Frontal cortex (tissue), 4 donors: Measurements from ENCODE around the gene RPUSD2. TPM values are rescaled to one million over a fixed set of nuclear protein-coding genes. Genes with fewer than 3 reads are reported as not detected.
A peak's percentile ranks its signal among the peaks of the same experiment; 100 is the strongest.

Source experiments
- DNase-seq, 2 donors: peaks; one replicate each; pipeline ENCODE4 v3.0.0; 2012; ENCODE audit warnings: low spot score in 2 of 2
- FAIRE-seq: peaks from 2 replicates; lab custom pipeline; 2012; peaks lifted over from hg19 to GRCh38; lab: Jason Lieb, UNC
- total RNA-seq: library from RNA; depleted of rRNA; stranded (reverse); fragments of >200 nt; gene quantifications from one replicate; pipeline ENCODE4 v1.2.3, GENCODE V29; 2014
- donor health status: control.
- donor health status: control.
- donor health status: control.

RPUSD2 gene, protein sequence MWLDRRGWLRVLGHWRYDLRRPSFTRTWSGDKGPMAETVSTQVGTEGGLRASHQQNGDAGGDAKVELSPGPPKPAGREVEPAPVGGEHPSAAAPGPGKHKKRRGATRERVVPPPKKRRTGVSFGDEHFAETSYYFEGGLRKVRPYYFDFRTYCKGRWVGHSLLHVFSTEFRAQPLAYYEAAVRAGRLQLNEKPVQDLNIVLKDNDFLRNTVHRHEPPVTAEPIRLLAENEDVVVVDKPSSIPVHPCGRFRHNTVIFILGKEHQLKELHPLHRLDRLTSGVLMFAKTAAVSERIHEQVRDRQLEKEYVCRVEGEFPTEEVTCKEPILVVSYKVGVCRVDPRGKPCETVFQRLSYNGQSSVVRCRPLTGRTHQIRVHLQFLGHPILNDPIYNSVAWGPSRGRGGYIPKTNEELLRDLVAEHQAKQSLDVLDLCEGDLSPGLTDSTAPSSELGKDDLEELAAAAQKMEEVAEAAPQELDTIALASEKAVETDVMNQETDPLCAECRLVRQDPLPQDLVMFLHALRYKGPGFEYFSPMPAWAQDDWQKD
- total RNA-seq = 15.9 TPM

DNA sequence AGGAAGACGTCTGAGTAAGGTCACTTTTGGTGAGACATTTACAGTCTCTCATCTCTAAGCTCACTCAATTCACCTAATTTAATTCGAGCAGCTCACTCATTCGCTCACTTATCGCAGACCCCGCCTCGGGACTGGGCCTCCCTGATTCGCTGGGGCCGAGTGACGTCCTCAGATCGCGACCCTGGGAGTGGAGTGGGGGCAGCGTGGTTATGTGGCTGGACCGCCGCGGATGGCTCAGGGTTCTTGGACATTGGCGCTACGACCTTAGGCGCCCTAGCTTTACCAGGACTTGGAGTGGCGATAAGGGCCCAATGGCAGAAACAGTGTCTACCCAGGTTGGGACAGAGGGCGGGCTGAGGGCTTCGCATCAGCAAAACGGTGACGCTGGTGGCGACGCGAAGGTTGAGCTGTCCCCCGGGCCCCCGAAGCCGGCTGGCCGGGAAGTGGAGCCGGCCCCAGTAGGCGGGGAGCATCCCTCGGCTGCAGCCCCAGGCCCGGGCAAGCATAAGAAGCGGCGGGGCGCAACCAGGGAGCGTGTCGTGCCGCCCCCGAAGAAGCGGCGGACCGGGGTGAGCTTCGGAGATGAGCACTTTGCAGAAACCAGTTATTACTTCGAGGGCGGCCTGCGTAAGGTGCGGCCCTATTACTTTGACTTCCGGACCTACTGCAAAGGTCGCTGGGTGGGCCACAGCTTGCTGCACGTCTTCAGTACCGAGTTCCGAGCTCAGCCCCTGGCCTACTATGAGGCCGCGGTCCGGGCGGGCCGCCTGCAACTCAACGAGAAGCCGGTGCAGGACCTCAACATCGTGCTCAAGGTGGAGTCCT lies at the start of gene RPUSD2:
Gene RPUSD2, plus strand, starts transcription at position 171 of the 825 bp plus-strand sequence. Its CDS starts 39 bp downstream, at position 210.
- FAIRE-seq (no peak), DNase-seq (peak; percentile 86 to 91)

DNA sequence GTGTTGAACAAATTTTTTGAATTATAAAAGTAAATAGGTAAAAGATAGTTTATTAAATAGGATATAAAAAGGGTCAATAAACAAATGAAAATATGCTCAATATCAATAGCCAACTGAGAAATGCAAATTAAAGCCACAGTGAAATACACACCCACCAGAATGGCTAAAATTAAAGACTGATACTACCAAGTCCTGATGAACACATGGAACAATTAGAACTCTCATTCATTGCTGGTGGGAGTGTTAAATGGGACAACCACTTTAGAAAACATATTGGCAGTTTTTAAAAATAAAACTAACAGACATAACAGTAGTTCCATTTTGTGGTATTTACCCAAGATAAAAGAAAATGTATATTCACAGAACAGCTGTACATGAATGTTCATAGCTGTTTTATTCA lies 45.5 kb upstream of the RPUSD2 start:
- no peak for FAIRE-seq
- no peak for DNase-seq

DNA sequence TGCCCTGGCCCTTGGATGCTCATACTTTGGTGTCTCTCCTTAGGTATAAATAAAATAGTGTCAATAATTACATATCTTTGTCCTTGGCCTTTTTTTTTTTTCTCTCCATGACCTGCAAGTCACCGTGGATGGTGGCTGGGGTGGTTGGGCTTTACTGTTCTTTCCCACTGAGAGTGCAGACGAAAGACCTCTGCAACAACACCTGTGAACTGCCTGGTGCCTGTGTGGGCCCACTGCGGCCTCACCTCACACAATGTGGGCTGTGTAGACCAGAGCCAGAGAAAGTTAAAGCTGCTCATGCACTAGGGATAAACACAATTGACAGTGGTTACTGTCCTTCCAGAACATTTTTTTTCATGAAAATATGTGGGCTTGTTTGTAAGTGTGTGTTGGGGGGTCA lies 43.2 kb upstream of the RPUSD2 start:
- no peak for DNase-seq
- no peak for FAIRE-seq

DNA sequence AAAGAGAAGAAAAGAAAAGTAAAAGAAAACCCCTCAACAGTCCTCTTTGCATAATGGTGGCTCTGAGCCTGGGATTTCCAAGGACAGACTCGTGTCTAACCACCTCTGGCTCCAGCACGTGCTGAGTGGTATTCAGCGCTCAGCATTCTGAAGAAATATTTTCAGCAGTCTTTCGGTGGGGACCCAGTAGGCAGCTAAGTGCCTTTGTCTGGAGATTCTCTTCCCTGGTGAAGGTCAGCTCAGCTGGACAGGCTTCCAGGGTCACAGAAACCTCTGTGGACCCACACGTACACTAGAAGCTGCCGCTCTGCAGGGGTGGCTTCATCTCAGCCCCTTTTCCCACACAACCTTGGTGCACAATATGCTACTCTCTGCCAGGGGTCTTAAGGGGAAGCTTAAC lies 40.3 kb upstream of the RPUSD2 start:
- FAIRE-seq = no peak
- no peak for DNase-seq

DNA sequence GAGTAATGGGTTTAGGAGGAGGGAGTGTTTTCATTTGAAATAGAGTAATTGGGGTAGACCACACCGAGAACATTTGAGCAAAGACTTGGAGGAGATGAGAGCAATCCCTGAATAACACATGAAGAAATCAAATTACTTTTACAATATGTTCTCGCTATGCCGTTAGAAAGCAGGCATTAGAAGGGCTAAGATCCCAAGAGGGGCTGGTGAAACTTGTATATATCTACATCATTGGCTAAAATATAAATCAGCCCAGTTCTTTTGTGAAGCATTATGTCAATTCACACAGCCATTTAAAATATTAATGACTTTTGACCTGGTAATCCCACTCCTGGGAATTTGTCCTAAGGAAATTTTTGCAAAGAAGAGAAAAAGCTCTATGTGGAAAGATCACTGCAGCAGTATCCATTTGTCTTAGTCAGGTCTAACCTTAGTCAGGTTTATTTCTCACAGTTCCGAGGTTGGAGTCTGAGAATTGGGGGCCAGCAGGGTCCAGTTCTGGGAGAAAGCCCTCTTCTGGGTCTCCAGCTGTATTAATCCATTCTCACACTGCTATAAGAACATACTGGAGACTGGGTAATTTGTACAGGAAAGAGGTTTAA lies 35.2 kb upstream of the RPUSD2 start:
- DNase-seq (no peak), FAIRE-seq (no peak)

DNA sequence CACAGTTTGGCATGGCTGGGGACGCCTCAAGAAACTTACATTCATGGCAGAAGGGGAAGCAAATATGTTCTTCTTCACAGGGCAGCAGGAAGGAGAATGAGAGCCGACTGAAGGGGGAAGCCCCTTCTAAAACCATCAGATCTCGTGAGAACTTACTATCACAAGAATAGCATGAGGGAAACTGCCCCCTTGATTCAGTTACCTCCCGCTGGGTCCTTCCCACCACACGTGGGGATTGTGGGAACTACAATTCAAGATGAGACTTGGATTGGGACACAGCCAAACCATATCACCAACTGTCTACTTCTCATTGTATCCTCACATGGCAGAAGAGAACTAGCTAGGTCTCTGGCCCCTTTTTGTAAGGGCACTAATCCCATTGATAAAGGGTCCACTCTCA lies 34.7 kb upstream of the RPUSD2 start:
- DNase-seq (no peak), FAIRE-seq (no peak)

DNA sequence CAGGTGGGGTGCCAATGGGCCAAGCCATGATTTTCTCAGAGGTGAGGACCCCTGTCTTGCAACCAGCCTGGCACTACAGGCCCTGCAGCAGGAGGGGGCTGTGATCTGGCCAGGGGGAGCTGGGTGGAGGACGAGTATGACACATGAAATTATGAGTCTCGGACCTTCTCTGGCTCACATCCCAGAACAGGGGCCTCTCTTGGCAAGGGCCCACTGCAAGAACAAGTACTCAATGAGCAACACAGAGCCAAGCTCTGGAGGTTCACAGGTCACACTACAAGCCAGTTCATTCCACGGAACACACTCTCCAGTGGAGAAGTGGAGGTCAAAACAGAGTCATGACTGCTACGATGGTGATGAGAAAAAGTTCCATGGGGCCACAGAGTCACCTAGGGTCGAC lies 32.6 kb upstream of the RPUSD2 start:
- FAIRE-seq (no peak), DNase-seq (no peak)

DNA sequence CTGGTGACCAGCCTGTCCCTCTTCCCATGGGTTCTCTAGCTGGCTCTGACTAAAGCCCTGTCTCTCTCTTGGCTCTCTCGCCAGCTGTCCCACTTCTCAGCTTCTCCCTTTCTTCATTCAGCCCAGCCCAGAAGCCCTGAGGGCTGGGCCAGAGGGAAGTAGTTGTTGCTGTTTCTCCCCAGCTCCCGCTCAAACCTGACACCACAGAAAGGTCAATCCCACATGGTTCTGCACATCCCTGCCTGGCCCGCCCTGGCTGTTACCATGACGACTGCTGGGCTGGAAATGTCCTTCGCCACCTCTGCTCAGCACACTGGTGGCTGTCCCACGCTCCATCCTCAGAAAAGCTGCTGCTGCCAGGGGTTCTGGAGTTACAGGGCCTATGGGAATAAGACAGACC lies 30.1 kb upstream of the RPUSD2 start:
- no peak for FAIRE-seq

DNA sequence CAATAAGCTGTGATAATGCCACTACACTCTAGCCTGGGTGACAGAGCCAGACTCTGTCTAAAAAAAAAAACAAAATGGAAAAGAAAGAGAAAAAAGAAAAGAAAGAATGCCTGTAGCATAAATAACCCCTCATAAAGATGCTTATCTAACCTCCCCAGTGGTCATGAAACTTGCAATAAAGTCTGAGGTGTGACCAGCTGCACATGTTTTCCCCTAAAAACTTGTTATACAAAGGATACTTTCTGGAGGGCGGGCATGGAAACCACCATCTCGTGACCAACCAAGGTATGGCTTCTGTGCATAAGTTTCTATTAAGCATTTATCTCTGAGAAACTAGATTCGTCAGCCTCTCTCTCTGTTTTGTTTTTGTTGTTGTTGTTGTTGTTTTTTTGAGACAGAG lies 26.0 kb upstream of the RPUSD2 start:
- FAIRE-seq = no peak
- DNase-seq = no peak

More for the DNA sequence above, 30.1 kb upstream of the RPUSD2 start:
- DNase-seq = peak in 1 of 2 donors; percentile 21

DNA sequence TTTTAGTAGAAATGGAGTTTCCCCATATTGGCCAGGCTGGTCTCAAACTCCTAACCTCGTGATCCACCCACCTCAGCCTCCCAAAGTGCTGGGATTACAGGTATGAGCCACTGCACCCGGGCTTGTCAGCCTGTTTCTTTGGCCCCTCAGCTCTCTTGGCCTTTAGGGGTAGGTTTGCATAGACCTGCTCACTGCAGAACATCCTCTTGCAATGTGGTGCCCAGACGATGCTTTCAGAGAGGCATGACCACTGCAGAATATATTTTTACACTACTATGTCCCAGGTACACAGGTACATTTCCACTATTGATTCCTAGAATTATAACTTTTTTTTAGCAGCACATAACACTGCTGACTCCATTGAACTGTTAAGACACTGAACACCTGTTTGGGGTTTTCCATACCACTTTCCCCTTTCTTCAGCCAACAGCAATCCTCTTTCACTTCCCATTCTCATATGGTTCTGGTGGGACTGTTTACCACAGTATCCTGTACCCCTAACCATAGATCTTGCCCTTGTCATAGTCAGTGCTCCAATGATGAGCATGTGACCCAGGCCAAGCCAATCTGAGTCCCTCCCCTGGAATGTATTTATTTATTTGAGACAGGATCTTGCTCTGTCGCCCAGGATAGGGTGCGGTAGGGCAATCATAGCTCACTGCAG lies 25.3 kb upstream of the RPUSD2 start:
- no peak for DNase-seq
- FAIRE-seq = no peak

DNA sequence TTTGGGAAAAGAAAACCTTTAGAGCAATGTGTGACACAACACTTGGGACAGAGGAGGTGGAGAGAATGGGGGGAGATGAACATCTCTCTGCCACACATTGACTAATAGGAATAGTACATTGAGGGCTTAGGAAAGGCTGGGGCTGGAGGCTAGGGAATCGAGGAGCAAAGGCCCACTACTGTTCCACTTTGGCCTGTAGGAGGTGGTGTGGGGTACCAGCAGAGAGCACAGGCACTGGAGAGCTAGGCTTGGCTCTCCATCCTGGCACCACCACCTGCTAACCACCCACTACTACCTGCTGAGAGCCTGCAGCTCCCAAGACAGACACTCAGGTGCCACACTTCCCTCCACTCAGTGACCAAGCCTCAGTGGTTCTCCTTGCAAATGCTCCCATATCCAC lies 23.6 kb upstream of the RPUSD2 start:
- no peak for FAIRE-seq
- DNase-seq = no peak

DNA sequence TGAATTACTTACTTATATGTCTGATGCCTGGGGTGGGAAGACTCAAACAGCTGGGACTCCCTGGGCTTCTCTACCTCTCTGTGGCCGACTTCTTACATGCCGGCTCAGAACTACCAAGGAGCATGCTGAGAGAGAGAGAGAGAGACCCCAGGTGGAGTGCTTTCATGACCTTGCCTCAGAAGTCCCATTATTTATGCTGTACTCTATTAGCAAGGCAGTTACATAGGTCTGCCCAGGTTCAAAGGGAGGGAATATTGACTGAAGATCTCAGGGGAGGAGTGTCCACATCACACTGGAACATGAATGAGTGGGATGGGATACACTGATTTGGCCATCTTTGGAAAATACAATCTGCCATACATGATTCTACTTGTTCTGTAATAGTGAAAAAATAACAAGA lies 20.5 kb upstream of the RPUSD2 start:
- FAIRE-seq = no peak
- no peak for DNase-seq

DNA sequence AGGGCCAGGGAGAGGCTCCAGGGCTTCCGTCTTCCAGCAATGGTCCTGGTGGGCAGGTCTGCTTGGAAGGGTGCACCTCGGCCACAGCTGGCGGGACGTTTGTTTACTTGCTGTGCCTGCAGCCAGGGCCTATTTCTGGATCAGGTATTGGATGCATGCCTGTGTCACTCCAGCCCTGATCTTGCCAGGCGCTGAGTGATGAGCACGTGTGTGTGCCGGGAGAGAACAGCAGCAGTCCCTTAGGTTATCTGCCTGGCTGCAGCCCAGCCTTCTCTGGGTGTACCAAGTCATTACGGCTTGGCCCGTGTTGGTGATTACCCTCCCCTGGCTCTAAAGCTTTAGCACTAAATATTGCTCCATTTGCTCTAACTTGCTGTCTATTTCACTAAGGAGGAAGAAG lies 19.2 kb upstream of the RPUSD2 start:
- no peak for DNase-seq
- FAIRE-seq = no peak

DNA sequence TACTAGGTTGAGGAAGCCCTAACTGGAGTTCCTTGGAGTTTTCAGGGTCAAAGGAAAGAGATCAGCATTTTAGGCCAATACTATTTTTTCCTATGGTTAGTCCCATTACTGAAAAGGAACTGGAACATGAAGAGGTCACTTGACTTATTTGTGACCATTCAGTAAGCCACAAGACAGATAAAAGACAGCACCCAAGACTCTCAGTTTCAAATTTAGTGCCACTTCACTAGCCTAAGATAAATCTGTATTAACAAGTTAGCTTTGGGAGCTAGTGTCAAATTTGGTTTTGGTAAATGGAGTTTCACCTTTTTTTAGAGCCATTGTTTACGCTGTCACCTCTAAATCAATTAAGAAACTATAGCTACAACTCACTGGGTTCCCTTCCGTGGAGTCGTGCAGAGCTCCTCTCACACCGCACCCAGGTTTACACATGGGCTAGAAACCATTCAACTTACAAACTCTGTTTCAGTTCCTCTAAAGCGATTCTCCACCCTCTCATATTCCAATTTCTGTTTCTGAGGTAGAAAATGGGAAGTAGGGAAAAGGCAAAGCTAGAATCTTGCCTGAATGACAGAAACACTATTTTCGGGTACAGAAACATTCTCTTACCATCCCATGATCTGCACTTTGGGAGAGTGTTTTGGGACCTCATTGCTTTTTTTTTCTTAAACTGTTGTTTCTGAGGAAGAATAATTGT lies 18.6 kb upstream of the RPUSD2 start:
- DNase-seq (no peak), FAIRE-seq (no peak)

DNA sequence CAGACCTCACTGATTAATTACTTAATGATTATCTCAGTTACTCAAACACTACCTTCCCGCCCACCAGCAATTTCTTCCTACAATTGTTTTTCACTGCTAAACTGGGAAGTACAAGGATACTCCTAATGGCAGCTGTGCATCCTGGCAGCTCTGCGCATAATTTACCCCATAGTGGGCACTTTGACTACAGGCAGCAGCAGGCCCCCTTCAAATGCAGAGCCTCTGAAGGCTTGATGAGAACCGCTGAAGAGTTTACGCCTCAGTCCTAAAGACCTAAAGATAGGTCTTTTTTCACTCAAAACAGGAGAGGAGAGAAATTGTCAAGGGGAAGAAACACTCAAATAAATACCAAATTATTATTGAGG lies 15.0 kb upstream of the RPUSD2 start:
- FAIRE-seq (no peak), DNase-seq (no peak)

DNA sequence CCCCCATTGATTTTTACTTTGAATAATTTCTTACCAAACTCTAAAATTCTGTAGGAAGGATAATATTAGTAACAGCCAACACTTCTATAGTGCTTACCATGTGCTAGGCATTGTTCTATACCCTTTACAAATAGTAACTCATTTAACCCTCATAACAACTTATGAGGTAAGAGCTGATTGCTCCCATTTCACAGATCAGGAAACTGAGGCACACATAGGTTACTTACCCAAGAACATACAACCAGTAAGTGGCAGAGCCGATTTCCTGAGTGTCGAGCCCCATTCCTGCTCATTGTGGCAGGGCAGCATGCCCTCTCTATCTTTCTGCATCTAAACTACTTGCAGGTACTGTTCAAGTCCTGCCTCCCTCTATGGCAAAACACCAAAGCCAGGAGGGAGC lies 13.2 kb upstream of the RPUSD2 start:
- DNase-seq (no peak), FAIRE-seq (no peak)

DNA sequence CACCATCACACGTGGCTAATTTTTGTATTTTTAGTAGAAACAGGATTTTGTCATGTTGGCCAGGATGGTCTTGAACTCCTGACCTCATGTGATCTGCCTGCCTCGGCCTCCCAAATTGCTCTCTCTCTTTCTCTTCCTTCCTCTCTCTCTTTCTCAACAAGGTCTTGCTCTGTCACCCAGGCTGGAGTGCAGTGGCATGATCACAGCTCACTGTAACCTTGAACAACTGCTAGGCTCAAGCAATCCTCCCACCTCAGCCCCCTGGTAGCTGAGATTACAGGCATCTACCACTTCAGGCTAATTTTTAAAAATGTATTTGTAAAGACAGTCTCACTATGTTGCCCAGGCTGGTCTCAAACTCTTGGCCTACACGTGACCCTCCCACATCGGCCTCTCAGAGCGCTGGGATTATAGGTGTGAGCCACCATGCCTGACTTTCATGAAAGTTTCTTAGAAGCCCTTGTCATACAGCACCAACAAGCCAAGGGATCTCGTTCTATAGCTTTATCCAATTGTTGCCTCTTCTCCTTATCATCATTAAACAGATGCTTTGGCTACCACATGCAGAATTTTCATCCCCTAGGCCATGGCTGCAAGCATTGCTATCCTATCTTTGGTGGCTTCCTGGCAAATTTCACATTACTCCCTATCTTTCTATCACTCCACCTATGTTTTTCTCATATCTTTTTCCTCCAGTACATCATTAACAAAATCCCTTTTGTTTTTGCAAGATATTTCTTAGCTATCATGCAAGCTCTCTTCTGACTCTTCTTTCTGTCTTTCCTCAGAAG lies 10.0 kb upstream of the RPUSD2 start:
- DNase-seq (no peak), FAIRE-seq (no peak)

DNA sequence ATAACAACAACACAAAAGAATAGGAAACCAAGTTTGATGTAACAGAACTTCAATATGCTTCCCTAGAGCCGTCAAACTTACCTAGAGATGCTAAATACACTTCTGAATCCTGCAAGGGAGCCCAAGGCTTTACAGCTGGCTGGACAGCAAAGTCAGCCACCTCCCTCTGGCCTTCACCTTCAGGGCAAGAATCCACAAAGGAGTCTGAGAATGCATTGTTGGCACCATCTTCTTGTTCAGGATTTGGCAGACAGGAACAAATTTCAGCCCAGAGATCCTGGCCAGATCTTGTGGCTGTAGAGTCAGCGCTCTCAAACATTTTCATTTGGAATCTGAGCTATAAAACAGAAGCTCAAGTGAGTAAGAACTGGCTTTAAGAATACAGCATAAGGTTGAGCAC lies 6.4 kb upstream of the RPUSD2 start:
- no peak for DNase-seq
- FAIRE-seq = no peak

DNA sequence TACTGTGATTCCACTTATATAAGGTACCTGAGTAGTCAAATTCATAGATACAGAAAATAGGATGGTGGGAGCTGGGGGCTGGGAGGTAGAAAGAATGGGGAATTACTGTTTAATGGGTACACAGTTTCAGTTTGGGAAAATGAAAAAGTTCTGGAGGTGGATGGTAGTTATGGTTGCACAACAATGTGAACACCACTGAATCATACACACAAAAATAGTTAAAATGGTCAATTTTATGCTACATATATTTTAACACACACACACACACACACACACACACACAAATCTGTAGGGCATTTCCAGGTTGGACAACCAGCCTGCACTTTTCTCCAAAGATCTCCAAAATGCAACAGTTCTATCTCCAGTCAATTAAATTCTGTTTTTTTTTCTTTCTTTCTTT lies 5.7 kb upstream of the RPUSD2 start:
- no peak for FAIRE-seq
- DNase-seq = no peak
